HG02571 (cell line): Measurements from ENCODE around the gene SIGLEC9.

Experiments used
- ATAC-seq: cut with Tn5 transposase; IDR thresholded peaks from one replicate; pipeline ENCODE4 v1.9.1; 2021; ENCODE audit warnings: mild to moderate bottlenecking, moderate library complexity; ENCODE audit not compliant: unreplicated experiment

The SIGLEC9 gene

DNA sequence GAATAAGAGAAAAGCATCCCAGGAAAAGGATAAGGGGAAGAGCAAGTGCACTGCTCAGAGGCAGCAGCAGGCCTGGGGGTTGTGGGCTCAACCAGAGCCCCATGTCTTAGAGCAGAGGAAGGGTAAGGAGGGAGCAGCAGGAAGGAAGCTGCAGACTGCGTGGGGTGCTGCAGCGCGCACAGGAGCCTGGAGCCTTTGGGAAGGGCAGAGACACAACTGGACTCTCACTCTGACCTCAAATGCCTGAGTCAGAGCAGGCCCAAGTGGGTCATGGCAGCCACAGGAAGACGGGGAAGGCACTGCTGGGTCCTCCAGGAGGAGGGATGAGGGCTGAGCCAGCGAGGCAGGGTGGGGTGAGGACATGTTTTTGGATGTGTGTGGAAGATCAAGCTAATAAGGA is 49.0 kb downstream of the SIGLEC9 start:
- ATAC-seq: no peak

DNA sequence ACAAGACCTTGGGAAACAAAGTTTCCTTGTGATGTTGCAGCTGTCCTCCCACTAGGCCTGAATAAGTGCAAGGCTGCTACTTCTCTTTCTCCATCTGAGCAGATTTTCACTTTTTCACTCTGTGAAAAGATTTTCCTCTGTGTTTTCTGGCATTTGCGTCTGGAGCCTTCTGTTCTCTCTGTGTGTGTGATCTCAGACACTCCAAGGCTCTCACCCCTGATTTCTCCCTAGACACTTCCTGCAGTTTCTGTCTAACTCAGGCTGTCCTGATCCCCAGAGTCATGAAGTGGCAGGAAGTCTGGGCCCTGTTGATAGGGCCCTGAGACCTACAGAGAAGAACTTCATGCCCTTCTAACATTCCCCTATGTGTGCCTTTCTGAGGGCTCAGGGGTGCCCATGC is 54.5 kb downstream of the SIGLEC9 start:
- ATAC-seq: no peak
